ENCODE measurements around the gene MBD2.
"Not testable (repeated sequence)": the region's sequence is repeated elsewhere in the genome, so short reads cannot be mapped to it uniquely, and the experiment has no call there.

The MBD2 gene, protein sequence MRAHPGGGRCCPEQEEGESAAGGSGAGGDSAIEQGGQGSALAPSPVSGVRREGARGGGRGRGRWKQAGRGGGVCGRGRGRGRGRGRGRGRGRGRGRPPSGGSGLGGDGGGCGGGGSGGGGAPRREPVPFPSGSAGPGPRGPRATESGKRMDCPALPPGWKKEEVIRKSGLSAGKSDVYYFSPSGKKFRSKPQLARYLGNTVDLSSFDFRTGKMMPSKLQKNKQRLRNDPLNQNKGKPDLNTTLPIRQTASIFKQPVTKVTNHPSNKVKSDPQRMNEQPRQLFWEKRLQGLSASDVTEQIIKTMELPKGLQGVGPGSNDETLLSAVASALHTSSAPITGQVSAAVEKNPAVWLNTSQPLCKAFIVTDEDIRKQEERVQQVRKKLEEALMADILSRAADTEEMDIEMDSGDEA

DNA sequence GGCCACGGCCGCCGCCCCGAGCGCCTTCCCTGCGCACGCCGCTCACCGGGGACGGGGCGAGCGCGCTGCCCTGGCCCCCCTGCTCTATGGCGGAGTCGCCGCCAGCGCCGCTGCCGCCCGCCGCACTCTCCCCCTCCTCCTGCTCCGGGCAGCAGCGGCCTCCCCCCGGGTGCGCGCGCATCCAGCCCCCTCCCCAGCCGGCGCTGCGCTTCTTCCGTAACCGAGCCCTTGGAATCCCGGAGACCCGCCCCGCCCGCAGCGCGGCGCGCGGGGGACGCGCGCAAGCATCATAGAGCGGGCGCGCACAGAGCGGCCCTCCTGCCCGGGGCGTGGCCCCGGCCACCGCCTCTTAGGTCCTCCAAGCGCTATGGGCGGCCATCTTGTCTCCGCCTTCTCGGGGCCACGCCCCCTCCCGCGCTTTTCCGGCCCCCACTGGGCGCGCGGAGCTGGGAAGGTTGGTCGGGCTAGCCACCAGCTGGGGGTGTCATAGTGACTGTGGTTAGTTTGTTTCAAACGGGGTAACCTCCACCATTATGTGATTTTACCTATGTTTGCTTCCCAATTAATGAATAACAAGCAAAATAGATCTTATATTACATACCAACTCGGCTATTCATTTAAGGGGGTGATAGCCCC, at the start of gene MBD2:
Gene MBD2 (minus strand): TSS at position 291 of the 636 bp plus-strand sequence. CDS start 110 bp downstream, at position 181.
- Histone ChIP-seq H3K4me3 (ENCODE audit: low read length) (peak within 1 kb of the TSS; percentile 92), H3K9ac (ENCODE audit: low read length) (peak within 1 kb of the TSS; percentile 84), H3K9me3 (ENCODE audit: control insufficient read depth, low read length) (no peaks in the 10 kb centered on the region), H3K36me3 (ENCODE audit: control insufficient read depth, insufficient read depth, low read length, severe bottlenecking) (no peaks in the 10 kb centered on the region), H3K27me3 (replicated peaks; ENCODE audit: control insufficient read depth, insufficient read depth, low read length) (no peaks in the 10 kb centered on the region), H3K4me1 (ENCODE audit: control insufficient read depth, insufficient read depth, low read length) (peaks cover 26% of the 10 kb centered on the region)
- DNase-seq (ENCODE audit: low read depth): peak; percentile 98

GRCh38 chr18:54269893-54270844, 45.7 kb upstream of the MBD2 start:
- H3K36me3 ChIP-seq (ENCODE audit: control insufficient read depth, insufficient read depth, low read length, severe bottlenecking): peaks cover 3% of the 10 kb centered on the region
- peak overlapping the region; percentile 94 for H3K4me3 ChIP-seq (ENCODE audit: low read length)
- H3K27me3 ChIP-seq (replicated peaks; ENCODE audit: control insufficient read depth, insufficient read depth, low read length): no peaks in the 10 kb centered on the region
- peaks cover 20% of the 10 kb centered on the region for H3K4me1 ChIP-seq (ENCODE audit: control insufficient read depth, insufficient read depth, low read length)
- peak overlapping the region; percentile 97 for H3K9ac ChIP-seq (ENCODE audit: low read length)
- DNase-seq (ENCODE audit: low read depth): peak; percentile 54
- H3K9me3 ChIP-seq (ENCODE audit: control insufficient read depth, low read length): no peaks in the 10 kb centered on the region

DNA sequence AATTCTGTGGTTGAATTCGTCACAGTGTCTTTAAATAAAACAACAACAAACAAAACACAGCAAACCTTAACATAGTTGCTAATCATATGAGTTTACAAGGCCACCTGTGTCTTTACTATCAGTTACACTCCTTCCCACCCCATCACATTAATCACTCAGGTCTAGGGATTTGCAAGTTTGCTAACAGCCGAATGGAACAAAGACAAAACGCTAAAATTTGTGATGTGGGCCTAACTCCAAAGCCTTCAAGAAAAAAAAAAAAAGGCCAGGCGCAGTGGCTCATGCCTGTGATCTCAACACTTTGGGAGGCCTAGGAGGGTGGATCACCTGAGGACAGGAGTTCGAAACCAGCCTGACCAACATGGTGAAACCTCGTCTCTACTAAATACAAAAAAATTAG, 44.3 kb upstream of the MBD2 start:
- peak overlapping the region; percentile 94 for H3K4me3 ChIP-seq (ENCODE audit: low read length)
- H3K9me3 ChIP-seq (ENCODE audit: control insufficient read depth, low read length): no peaks in the 10 kb centered on the region
- H3K36me3 ChIP-seq (ENCODE audit: control insufficient read depth, insufficient read depth, low read length, severe bottlenecking): no peaks in the 10 kb centered on the region
- H3K9ac ChIP-seq (ENCODE audit: low read length): peak overlapping the region; percentile 97
- no peaks in the 10 kb centered on the region for H3K27me3 ChIP-seq (replicated peaks; ENCODE audit: control insufficient read depth, insufficient read depth, low read length)
- H3K4me1 ChIP-seq (ENCODE audit: control insufficient read depth, insufficient read depth, low read length): peaks cover 20% of the 10 kb centered on the region
- DNase-seq (ENCODE audit: low read depth): peak; percentile 7

- peaks cover 20% of the 10 kb centered on the region for H3K4me1 ChIP-seq (ENCODE audit: control insufficient read depth, insufficient read depth, low read length)
- H3K36me3 ChIP-seq (ENCODE audit: control insufficient read depth, insufficient read depth, low read length, severe bottlenecking): no peaks in the 10 kb centered on the region
- H3K4me3 ChIP-seq (ENCODE audit: low read length): no peak overlapping the region
- no peak overlapping the region for H3K9ac ChIP-seq (ENCODE audit: low read length)
- DNase-seq (ENCODE audit: low read depth): no peak
- no peaks in the 10 kb centered on the region for H3K27me3 ChIP-seq (replicated peaks; ENCODE audit: control insufficient read depth, insufficient read depth, low read length)
- no peaks in the 10 kb centered on the region for H3K9me3 ChIP-seq (ENCODE audit: control insufficient read depth, low read length)
These were observed 43.2 kb upstream of the MBD2 start for GRCh38 chr18:54267701-54268100.

DNA sequence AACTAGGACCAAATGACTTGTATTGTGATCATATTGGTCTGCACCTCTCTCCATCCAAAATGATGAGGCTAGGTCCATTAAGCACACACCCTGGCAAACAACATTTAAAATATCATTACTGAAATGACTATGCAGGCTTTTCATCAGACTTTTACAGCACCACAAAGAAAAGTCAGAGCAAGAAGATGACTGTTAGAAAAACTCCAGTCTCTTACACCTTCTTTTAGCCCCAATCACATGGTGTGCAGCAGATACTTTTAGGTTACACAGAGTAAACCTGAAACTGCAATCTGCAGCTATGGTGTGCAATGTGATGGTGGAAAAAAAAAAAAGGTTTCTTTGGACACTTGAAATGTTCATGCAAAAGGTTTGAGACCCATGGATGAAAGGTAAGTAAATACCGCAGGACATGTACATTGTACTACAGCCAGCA, 39.5 kb upstream of the MBD2 start:
- H3K4me3 ChIP-seq (ENCODE audit: low read length): no peak overlapping the region
- no peak overlapping the region for H3K9ac ChIP-seq (ENCODE audit: low read length)
- no peak for DNase-seq (ENCODE audit: low read depth)
- H3K4me1 ChIP-seq (ENCODE audit: control insufficient read depth, insufficient read depth, low read length): peaks cover 11% of the 10 kb centered on the region
- H3K36me3 ChIP-seq (ENCODE audit: control insufficient read depth, insufficient read depth, low read length, severe bottlenecking): no peaks in the 10 kb centered on the region
- no peaks in the 10 kb centered on the region for H3K9me3 ChIP-seq (ENCODE audit: control insufficient read depth, low read length)
- no peaks in the 10 kb centered on the region for H3K27me3 ChIP-seq (replicated peaks; ENCODE audit: control insufficient read depth, insufficient read depth, low read length)

DNA sequence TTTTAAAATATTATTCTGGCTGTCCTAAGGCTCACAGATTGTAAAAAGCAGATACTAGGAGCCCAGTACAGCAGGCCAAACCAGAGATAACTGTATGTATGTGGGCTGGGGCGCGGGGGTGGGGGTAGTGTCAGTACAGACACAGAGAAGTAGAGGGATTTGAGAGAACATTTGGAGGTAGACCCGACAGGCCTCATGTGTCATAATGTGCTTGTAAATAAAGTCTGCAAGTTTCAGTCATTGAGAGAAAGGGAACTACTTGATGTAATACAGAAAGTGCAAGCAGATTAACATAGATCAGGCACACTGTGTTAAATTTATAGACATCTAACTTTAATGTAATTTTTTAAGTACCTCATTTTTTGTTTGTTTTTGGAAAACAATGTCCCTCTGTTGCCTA, 37.4 kb upstream of the MBD2 start:
- Histone ChIP-seq H3K27me3 (replicated peaks; ENCODE audit: control insufficient read depth, insufficient read depth, low read length) (no peaks in the 10 kb centered on the region), H3K36me3 (ENCODE audit: control insufficient read depth, insufficient read depth, low read length, severe bottlenecking) (no peaks in the 10 kb centered on the region), H3K4me1 (ENCODE audit: control insufficient read depth, insufficient read depth, low read length) (peaks cover 26% of the 10 kb centered on the region), H3K9ac (ENCODE audit: low read length) (no peak overlapping the region), H3K9me3 (ENCODE audit: control insufficient read depth, low read length) (no peaks in the 10 kb centered on the region), H3K4me3 (ENCODE audit: low read length) (no peak overlapping the region)
- no peak for DNase-seq (ENCODE audit: low read depth)

DNA sequence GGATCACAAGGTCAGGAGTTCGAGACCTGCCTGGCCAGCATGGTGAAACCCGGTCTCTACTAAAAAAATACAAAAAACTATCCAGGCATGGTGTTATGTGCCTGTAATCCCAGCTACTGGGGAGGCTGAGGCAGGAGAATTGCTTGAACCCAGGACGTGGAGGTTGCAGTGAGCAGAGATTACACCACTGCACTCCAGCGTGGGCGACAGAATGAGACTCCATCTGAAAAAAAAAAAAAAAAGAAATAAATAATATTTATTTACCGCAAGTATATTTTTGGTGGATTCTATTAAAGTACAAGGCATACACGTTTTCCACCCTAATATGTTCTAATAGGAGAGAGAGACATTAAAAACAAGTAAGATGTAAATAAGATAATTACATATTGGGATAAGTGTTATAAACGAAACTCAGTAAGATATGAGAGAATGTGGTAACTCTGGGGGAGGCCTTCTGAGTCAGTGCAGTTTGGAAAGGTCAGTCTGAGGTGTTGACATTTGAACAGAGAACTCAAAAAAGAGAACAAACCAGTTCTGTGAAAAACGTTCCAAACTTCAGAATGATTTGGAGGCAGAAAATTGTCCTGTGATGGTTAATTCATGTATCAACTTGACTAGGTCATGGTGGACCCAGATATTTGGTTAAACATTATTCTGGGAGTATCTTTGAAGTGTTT, 36.1 kb upstream of the MBD2 start:
- no peaks in the 10 kb centered on the region for H3K27me3 ChIP-seq (replicated peaks; ENCODE audit: control insufficient read depth, insufficient read depth, low read length)
- no peak for DNase-seq (ENCODE audit: low read depth)
- H3K36me3 ChIP-seq (ENCODE audit: control insufficient read depth, insufficient read depth, low read length, severe bottlenecking): no peaks in the 10 kb centered on the region
- H3K4me1 ChIP-seq (ENCODE audit: control insufficient read depth, insufficient read depth, low read length): peaks cover 34% of the 10 kb centered on the region
- no peak overlapping the region for H3K4me3 ChIP-seq (ENCODE audit: low read length)
- no peak overlapping the region for H3K9ac ChIP-seq (ENCODE audit: low read length)
- H3K9me3 ChIP-seq (ENCODE audit: control insufficient read depth, low read length): no peaks in the 10 kb centered on the region

GRCh38 chr18:54257818-54258217, 33.3 kb upstream of the MBD2 start:
- H3K9me3 ChIP-seq (ENCODE audit: control insufficient read depth, low read length); H3K36me3 ChIP-seq (ENCODE audit: control insufficient read depth, insufficient read depth, low read length, severe bottlenecking); H3K27me3 ChIP-seq (replicated peaks; ENCODE audit: control insufficient read depth, insufficient read depth, low read length): not testable (repeated sequence)
- peak overlapping the region; percentile 62 for H3K9ac ChIP-seq (ENCODE audit: low read length)
- peaks cover 52% of the 10 kb centered on the region for H3K4me1 ChIP-seq (ENCODE audit: control insufficient read depth, insufficient read depth, low read length)
- peak; percentile 29 for DNase-seq (ENCODE audit: low read depth)
- peak overlapping the region; percentile 52 for H3K4me3 ChIP-seq (ENCODE audit: low read length)

DNA sequence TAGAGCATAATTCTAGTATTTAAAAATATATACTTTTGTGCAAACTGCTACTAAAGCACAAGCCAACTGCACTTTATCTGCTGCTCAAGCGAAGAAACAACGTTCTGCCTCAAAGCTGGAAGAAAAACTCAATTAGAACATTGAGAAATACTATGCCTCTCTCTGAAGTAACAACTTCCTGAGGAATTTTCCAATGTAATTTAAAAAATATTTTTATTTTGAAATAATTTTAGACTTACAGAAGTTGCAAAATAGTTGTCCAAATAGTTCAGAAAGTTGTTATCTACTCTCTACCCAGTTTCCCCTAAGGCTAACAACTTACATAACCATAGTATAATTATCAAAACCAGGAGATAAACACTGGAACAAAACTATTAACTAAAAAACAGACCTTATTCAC, 32.5 kb upstream of the MBD2 start:
- peak overlapping the region; percentile 67 for H3K4me3 ChIP-seq (ENCODE audit: low read length)
- peak; percentile 88 for DNase-seq (ENCODE audit: low read depth)
- no peaks in the 10 kb centered on the region for H3K9me3 ChIP-seq (ENCODE audit: control insufficient read depth, low read length)

DNA sequence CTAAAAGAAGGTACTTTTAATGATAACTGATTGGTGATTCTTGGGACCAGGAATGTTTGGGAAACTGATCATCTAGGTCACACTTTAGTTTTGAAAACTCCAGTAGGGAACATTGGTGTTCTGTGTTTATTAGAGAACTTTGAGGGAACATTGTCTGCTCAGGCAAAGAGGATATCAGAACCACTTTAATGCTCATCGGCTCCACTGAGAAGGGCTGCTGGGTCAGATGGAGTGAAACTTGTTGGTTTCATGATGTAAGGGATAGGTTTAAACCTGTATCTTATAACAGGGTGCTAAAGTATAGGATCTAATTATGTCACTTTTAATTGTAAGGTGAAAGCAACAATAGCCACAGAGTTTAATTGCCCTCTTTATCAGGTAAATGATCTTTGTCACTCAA, 30.7 kb upstream of the MBD2 start:
- Histone ChIP-seq H3K9me3 (ENCODE audit: control insufficient read depth, low read length) (no peaks in the 10 kb centered on the region), H3K4me1 (ENCODE audit: control insufficient read depth, insufficient read depth, low read length) (peaks cover 65% of the 10 kb centered on the region), H3K27me3 (replicated peaks; ENCODE audit: control insufficient read depth, insufficient read depth, low read length) (no peaks in the 10 kb centered on the region), H3K9ac (ENCODE audit: low read length) (peak overlapping the region; percentile 30), H3K4me3 (ENCODE audit: low read length) (no peak overlapping the region), H3K36me3 (ENCODE audit: control insufficient read depth, insufficient read depth, low read length, severe bottlenecking) (no peaks in the 10 kb centered on the region)
- DNase-seq (ENCODE audit: low read depth): no peak

More for the DNA sequence above, 32.5 kb upstream of the MBD2 start:
- peak overlapping the region; percentile 75 for H3K9ac ChIP-seq (ENCODE audit: low read length)
- peaks cover 57% of the 10 kb centered on the region for H3K4me1 ChIP-seq (ENCODE audit: control insufficient read depth, insufficient read depth, low read length)
- H3K36me3 ChIP-seq (ENCODE audit: control insufficient read depth, insufficient read depth, low read length, severe bottlenecking): no peaks in the 10 kb centered on the region
- H3K27me3 ChIP-seq (replicated peaks; ENCODE audit: control insufficient read depth, insufficient read depth, low read length): no peaks in the 10 kb centered on the region

Data from adipocyte (in vitro differentiated cells).